GM21528 (cell line): ENCODE measurements around the gene AKAP11.
A peak's percentile ranks its signal among the peaks of the same experiment; 100 is the strongest.

Experiments
- ATAC-seq: cut with Tn5 transposase; IDR thresholded peaks from one replicate; pipeline ENCODE4 v1.9.1; 2021; ENCODE audit warnings: mild to moderate bottlenecking, moderate library complexity; ENCODE audit not compliant: unreplicated experiment, low FRiP score

Gene AKAP11

DNA sequence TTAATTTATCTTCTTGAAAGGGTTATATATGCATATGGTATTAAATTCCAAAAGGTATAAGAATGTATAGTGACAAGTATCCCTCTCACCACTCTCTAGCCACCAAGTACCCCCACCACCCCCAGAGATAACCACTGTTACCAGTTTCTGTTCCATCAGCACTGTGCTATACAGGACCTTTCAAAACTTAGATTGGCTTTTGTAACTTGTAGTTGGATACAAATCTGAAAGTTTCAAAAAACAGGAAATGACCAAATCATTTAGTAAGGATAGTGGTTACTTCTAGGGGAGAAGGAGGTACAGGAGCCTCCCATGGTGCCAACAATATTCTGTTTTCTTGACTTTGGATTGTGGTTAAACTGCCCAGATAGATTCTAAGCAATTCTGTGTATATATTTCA is 56.7 kb downstream of the AKAP11 start:
- ATAC-seq: no peak

DNA sequence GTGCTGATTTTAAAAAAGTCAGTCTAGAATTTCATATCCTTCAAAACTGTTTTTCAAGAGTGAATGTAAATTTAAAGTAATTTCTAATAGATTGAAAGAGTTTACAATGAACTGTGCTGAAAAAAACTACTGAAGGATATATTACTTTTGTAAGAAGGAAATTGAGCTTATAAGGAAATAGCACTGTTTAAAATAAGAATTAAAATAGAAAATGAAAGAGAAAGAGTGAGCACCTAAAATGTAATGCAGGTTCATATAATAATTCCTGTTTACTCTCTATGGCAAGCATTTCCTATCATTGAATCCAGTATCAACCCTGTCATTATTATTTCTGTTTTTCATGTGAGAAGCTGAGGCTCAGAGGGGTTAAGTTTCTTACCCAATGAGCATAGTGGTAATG is 57.3 kb downstream of the AKAP11 start:
- no peak for ATAC-seq

DNA sequence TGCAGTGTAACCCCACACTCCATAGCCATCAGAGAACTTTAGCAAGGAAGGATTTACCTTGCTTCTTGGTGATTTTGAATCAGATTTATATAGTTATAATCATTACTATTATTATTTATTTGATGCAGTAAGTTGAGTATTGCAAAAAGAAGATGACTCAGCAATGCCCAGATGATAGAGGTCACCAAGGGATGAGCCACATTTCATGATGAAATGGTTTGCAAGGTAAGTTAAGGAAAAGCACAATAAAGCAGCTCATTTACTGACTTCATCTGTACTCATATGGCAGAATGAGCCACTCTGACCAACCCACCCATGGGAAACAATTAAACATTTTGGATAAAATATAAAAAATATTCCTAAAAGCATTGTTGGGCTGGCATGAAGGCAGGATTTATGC is 59.1 kb downstream of the AKAP11 start:
- no peak for ATAC-seq

DNA sequence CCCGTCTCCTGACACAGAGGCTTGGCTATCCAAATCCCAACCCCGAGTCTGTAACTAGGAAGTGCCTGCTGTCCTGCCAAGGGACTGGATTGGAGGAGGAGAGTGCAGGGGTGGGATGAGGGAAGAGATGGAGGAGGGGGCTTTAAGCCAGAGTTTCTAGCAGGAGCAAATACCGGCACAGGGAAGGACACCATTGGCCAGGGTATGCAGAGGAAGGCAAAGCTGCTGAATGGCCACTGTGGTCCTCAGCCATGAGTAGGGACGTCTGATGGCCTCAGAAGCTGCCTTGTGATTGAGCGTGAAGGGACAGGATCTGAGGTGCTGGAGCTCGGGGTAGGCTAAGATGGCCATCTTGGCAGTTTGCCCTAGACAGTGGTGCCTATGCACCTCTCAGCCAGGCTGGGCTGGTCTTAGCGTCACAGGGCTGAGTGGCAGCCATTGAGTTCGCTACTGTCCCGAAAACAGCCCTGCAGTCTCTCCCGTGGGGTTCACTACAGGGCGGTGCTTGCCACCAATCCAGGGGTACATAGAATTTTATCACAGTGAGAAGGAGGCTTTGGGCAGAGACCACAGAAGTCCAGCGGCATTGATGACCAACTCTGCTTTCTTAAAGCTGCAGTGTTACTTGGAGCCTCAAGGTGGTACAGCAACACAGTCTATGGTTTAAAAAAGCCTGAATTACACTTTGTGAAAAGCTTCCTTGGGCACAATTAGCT is 61.8 kb downstream of the AKAP11 start:
- peak; percentile 68 for ATAC-seq

DNA sequence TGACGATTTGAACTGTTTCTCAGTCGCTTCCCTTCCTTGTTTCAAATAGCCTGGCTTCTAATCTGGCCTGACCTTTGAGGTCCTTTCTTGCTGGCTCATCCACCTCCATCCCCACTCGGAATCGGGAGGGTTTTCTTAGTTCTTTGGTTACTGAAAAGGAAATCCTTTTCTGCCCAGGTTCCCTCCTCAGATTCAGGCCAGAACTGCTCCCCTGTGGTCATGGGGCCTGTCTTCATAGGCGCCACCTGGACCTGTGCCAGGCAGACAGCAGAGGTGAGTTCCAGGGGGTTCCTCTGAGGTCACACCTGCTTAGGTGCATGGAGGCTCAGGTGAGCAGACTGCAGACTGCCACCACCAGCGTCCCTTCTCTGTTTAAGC is 62.4 kb downstream of the AKAP11 start:
- ATAC-seq: peak; percentile 24

DNA sequence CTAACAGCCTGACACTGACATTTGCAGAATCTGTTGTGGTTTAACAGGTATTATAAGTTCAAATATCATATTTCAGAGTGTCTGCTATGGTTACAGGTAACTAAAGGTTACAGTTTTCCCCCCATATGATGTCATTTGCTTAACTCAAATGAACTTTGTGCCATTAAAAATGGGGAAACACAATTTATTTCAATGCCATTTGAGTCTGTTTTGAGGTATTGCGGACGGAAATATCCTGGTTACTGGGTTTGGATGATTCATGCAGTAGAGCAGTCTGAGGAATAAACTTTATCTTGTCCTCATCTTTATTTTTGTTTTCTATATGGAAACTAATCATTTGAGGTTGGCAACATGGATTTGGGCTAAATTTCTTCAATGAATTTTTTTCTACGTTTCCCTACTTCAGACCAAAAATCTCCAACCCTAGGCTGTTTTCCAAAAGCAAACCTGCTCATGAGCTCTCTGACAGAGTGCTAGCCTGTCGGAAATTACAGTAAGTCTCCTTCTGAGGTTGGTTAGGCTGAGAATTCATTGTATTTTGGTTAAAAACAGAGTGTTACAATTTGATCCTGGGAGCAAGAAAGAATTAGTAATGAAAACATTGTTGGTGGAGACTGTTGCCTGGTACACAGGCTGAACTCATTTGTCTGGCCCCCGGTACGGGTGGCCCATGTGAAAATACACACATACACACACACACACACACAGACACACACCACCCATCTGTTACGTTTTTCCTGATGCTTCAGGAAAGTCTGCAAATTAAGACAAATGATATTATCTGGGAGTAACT is 66.1 kb downstream of the AKAP11 start:
- ATAC-seq: no peak

DNA sequence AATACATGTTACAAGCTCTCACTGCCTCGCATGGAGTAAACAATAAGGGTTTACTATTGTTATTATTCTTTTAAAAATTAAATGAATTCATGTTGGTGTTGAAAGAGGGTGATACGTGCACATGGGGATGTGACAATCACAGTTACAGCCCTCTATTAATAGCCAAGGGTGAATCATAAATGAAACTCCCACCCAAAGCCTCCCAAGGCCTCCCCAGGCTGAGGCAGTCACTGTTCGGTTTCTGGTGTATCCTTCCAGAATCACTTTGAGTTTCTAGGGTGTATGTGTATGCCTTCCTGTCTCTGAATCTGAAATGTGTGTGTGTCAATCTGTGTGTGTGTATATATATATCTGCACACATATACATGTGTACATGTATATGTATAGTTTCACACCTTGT is 73.4 kb downstream of the AKAP11 start:
- no peak for ATAC-seq

DNA sequence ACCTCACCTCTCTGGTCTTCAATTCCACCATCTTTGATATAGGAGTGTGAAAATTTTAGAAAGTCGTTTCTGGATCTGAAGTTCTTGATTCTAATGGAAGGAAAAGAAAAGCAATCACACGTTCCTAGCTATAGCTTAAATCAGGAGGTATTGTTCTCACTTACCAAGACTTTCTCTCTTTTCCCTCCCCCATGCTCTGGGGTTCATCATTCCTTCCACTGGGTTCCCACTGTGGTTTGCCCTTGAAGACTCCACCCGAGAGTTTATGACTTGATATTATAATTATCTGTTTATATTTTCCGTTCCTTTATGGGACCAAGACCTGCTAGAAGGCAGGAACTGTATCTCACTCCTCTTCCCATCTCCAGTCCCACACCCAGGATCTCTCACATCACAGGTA is 76.6 kb downstream of the AKAP11 start:
- ATAC-seq: no peak

- no peak for ATAC-seq
Measured at GRCh38 chr13:42350141-42350540, 78.2 kb downstream of the AKAP11 start.

DNA sequence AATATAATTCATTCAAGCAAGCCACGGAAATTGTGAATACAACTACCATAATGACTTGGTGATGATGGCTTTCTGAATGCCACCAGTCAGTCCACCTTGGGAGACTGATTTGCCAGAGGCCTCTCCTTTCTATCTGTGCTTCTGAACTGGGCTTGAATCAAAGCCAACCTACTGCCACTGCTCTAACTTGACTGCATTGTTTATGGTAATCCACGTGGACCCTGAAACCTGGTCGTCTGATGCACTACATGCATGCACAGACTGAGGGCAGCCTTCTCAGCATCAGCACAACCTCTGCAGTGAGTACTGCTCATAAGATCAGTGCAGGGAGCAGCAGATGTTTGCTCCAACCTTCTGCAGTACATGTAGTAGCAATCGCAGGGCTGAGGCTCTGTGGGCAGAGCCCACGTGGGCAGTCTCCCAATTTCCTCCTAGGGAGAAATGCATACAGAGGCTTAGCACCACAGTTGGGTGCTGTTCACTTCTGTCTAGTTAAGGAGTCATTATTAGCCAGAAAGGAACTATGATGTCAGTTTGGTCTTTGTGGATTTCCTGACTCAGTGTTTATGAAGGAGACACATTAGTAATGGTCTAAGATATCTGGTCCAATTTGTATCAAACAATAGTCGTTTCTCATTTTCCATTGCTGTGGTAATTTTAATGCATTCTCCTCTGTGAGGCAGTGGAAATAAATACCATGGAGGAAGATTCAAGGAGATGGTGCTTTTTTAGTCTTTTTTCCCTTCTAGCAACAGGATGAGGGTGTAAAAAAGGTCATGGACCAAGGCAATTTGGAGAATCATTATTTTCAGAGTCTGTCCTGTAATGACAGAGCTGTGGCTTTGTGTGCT is 82.5 kb downstream of the AKAP11 start:
- peak; percentile 73 for ATAC-seq

DNA sequence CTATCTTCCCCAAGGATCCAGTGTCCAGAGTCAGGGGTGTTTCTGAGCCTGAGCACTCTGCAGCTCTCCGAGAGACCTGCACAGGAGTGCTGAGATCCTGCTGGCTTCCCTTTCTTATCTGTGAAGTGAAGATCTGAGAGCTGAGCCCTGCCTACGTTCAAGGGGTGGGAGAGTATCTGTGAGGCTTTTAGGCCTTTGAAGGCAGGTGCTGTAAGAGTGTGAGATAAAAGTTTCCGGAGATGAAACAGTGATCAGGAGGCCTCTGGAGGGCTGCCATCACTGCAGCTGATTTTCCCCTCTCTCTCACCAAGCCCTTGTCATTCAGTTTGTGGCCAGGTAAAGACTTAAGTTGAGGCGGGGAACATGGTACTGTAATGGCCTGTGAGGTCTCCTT is 83.1 kb downstream of the AKAP11 start:
- ATAC-seq: no peak

GRCh38 chr13:42355491-42356183 is 83.7 kb downstream of the AKAP11 start:
- no peak for ATAC-seq

DNA sequence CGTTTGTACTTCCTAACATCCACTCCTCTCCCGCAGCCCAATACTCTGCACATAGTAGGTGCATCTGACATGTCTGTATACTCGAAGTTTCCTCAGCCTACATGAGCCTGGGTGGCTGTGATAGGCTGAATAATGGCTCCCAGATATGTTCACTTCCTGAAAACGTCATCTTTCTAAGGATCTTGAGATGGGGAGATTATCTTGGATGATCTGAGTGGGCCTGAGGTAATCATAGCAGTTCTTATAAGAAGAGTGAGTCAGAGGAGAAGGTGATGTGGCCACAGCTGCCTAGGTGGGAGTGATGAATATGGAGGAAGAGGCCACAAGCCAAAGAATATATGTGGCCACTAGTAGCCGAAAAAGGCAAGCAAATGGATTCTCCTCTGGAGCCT is 84.2 kb downstream of the AKAP11 start:
- ATAC-seq: no peak

DNA sequence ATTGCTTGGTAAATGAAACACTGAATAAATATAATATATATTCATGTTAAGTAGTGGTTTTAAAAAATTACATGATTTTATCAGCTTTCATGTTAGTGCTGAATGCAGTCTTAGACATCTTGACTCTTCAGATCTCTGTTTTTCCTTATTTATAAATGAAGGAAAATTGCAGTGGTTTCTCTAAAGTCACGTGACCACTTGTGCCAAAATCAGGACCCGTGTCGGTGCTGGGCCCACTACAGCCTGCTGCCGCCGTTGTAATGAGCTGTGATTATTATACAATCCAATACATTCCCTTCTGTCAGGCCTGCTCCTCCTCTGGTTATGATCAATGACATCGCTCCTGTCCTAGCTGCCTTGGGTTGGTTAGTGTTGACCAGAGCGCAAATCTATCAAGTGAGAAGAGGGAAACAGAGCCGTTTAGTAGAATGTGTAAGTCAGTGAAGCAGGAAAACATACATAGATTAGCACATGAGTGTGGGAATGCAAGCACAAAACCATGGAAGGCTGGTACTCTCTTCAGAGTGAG is 88.2 kb downstream of the AKAP11 start:
- no peak for ATAC-seq

GRCh38 chr13:42361701-42362100 is 89.7 kb downstream of the AKAP11 start:
- no peak for ATAC-seq

GRCh38 chr13:42363941-42364612 is 92.1 kb downstream of the AKAP11 start:
- no peak for ATAC-seq

DNA sequence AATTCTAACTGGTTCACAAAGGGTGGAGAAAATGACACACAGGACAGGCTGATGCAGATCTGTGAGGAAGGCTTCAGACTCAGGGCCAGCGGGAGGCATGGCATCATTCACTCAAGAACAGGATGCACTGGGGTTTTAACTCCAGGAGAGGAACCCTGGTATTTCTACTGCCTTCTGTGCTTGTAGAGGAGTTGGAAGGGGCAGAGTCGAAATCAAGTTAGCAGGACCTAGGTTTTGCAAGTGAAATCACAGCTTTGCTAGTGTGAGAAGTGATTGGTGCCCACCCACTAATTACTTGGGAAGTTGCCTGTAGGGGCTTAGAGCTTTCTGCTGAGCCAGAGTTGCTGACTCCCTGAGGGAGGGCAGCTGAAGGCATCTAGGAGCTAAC is 92.7 kb downstream of the AKAP11 start:
- ATAC-seq: no peak

GRCh38 chr13:42367831-42368230 is 95.9 kb downstream of the AKAP11 start:
- ATAC-seq: no peak

GRCh38 chr13:42369071-42369797 is 97.3 kb downstream of the AKAP11 start:
- ATAC-seq: no peak
